ENCODE results near the gene ULK1.

Gene ULK1

DNA sequence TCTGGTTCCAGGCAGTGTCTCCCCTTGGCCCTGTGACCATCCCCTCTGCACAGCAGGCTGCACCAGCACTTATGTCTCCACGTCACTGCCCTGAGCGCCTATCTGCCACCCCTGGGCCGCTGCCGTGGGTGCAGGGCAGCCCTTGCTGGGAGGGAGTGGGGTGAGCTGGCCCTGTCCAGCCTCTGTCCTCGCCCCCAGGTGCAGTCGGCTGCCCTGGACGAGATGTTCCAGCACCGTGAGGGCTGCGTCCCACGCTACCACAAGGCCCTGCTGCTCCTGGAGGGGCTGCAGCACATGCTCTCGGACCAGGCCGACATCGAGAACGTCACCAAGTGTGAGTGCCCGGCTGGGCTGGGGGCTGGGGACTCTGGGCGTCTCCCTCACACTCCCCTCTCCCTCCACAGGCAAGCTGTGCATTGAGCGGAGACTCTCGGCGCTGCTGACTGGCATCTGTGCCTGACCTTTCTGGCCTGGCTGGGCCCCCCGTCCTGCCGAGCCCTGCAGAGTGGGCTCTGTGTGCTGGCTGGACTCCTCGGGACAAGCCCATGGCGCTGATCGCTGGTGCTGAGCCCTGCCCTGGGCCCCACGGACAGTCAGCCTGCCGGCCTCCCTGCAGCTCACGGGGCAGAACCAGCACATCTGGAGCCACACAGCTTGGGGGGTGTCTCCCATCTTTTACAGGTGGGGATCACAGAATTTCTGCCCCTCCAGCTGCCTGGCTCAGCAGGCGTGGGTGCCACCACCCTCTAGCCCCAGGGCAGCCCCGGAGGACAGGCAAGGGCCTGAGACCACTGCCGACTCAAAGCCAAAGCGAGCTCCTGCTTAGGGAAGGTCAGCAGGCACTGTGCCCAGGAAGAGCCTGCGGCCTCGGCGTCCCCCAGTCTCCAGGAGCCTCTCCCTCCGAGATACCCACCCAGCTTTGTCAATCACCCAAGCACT lies 26.7 kb downstream of the ULK1 start:
- peaks cover 0 to 60% of the 10 kb centered on the region in 2 experiments; a peak in 2 of 3 replicates for H3K36me3 ChIP-seq (ENCODE audit: control insufficient read depth in 2 of 2, insufficient read depth in 1 of 2, low read length in 2 of 2)
- no peak overlapping the region for H3K4me3 ChIP-seq (ENCODE audit: low read depth, low read length)
- H3K27ac ChIP-seq (ENCODE audit: extremely low read depth, low read depth, low read length), result no peak overlapping the region
- no peaks in the 10 kb centered on the region for H3K4me1 ChIP-seq (ENCODE audit: control insufficient read depth, insufficient read depth, low read length)
- H3K9me3 ChIP-seq (ENCODE audit: control insufficient read depth, insufficient read depth, low read depth, low read length), result no peaks in the 10 kb centered on the region
- ChIA-PET CTCF (no interaction called here), POLR2A (no interaction called here)
- TF ChIP-seq HOXD13 (CRISPR knock-in tag; IDR thresholded peaks at IDR 0.05; ENCODE audit: borderline replicate concordance), result no peak
- TF ChIP-seq ZSCAN16 (tag by site-specific recombination; IDR thresholded peaks at IDR 0.05), result no peak
- TF ChIP-seq GLI2 (tag by site-specific recombination; IDR thresholded peaks at IDR 0.05; ENCODE audit: borderline replicate concordance, low read depth), result no peak
- TF ChIP-seq ZNF560 (tag by site-specific recombination; IDR thresholded peaks at IDR 0.05; ENCODE audit: borderline replicate concordance), result no peak
- TF ChIP-seq ZIC2 (tag by site-specific recombination; IDR thresholded peaks at IDR 0.05), result no peak
- TF ChIP-seq ZNF501 (tag by site-specific recombination; IDR thresholded peaks at IDR 0.05), result no peak
- no peak for TF ChIP-seq SP2 (tag by site-specific recombination; IDR thresholded peaks at IDR 0.05)
- no peak for TF ChIP-seq ZNF792 (tag by site-specific recombination; IDR thresholded peaks at IDR 0.05)
- TF ChIP-seq ZNF174 (tag by site-specific recombination; IDR thresholded peaks at IDR 0.05), result no peak
- no peak for TF ChIP-seq ZNF529 (tag by site-specific recombination; IDR thresholded peaks at IDR 0.05; ENCODE audit: insufficient replicate concordance)
- no peak for TF ChIP-seq ZNF311 (tag by site-specific recombination; IDR thresholded peaks at IDR 0.05; ENCODE audit: borderline replicate concordance)
- no peak for TF ChIP-seq ZNF426 (tag by site-specific recombination; IDR thresholded peaks at IDR 0.05)
- TF ChIP-seq, protein P1, sequence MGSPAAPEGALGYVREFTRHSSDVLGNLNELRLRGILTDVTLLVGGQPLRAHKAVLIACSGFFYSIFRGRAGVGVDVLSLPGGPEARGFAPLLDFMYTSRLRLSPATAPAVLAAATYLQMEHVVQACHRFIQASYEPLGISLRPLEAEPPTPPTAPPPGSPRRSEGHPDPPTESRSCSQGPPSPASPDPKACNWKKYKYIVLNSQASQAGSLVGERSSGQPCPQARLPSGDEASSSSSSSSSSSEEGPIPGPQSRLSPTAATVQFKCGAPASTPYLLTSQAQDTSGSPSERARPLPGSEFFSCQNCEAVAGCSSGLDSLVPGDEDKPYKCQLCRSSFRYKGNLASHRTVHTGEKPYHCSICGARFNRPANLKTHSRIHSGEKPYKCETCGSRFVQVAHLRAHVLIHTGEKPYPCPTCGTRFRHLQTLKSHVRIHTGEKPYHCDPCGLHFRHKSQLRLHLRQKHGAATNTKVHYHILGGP (tag by site-specific recombination; IDR thresholded peaks at IDR 0.05), result no peak
- no peak for TF ChIP-seq ZNF785 (tag by site-specific recombination; IDR thresholded peaks at IDR 0.05)
- TF ChIP-seq, protein P2, sequence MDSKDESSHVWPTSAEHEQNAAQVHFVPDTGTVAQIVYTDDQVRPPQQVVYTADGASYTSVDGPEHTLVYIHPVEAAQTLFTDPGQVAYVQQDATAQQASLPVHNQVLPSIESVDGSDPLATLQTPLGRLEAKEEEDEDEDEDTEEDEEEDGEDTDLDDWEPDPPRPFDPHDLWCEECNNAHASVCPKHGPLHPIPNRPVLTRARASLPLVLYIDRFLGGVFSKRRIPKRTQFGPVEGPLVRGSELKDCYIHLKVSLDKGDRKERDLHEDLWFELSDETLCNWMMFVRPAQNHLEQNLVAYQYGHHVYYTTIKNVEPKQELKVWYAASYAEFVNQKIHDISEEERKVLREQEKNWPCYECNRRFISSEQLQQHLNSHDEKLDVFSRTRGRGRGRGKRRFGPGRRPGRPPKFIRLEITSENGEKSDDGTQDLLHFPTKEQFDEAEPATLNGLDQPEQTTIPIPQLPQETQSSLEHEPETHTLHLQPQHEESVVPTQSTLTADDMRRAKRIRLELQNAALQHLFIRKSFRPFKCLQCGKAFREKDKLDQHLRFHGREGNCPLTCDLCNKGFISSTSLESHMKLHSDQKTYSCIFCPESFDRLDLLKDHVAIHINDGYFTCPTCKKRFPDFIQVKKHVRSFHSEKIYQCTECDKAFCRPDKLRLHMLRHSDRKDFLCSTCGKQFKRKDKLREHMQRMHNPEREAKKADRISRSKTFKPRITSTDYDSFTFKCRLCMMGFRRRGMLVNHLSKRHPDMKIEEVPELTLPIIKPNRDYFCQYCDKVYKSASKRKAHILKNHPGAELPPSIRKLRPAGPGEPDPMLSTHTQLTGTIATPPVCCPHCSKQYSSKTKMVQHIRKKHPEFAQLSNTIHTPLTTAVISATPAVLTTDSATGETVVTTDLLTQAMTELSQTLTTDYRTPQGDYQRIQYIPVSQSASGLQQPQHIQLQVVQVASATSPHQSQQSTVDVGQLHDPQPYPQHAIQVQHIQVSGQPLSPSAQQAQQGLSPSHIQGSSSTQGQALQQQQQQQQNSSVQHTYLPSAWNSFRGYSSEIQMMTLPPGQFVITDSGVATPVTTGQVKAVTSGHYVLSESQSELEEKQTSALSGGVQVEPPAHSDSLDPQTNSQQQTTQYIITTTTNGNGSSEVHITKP (tag by site-specific recombination; IDR thresholded peaks at IDR 0.05), result no peak
- no peak for TF ChIP-seq ZNF777 (tag by site-specific recombination; IDR thresholded peaks at IDR 0.05; ENCODE audit: borderline replicate concordance)
- no peak for TF ChIP-seq ZNF692 (tag by site-specific recombination; IDR thresholded peaks at IDR 0.05)
